ENCODE data around the gene RERE.

The RERE gene

DNA sequence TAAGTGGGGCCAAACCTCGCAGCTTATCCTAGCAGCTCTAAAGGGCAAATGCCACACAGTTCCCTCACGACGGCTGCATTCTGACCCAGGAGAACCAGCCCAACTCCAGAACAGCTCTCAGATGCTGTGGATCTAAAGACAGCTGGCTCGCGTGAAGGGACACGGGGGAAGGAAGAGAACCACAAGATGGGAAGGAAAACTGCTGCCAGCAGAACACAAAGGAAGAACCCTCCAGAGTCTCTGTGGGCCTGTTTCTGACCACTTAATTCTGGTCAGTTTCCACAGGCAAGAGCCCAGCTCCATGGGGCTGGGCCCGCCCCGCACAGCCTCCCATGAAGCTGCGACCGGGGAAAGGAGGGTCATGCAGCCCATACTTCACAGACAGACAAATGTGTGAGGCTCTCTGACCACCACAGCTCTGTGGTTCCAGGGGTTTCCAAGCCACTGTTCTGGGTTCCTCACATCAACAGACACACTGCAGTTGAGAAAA lies 438.4 kb downstream of the RERE start:
- ATAC-seq (ENCODE audit: insufficient read depth, low read depth) (no peak), DNase-seq (no peak)
- no peak overlapping the region for H3K4me3 ChIP-seq (ENCODE audit: low read depth in 1 of 2, low read length in 2 of 2)
- H3K27ac ChIP-seq (ENCODE audit: low read length): no peak overlapping the region
- H3K9ac ChIP-seq (ENCODE audit: low read depth, low read length): no peak overlapping the region
- H3K4me1 ChIP-seq (ENCODE audit: insufficient read depth, low read length): no peaks in the 10 kb centered on the region
- H3K36me3 ChIP-seq (ENCODE audit: insufficient read depth, low read length): no peaks in the 10 kb centered on the region
- H2AFZ ChIP-seq (ENCODE audit: low read depth, low read length): no peak overlapping the region
- TF ChIP-seq, protein P1, sequence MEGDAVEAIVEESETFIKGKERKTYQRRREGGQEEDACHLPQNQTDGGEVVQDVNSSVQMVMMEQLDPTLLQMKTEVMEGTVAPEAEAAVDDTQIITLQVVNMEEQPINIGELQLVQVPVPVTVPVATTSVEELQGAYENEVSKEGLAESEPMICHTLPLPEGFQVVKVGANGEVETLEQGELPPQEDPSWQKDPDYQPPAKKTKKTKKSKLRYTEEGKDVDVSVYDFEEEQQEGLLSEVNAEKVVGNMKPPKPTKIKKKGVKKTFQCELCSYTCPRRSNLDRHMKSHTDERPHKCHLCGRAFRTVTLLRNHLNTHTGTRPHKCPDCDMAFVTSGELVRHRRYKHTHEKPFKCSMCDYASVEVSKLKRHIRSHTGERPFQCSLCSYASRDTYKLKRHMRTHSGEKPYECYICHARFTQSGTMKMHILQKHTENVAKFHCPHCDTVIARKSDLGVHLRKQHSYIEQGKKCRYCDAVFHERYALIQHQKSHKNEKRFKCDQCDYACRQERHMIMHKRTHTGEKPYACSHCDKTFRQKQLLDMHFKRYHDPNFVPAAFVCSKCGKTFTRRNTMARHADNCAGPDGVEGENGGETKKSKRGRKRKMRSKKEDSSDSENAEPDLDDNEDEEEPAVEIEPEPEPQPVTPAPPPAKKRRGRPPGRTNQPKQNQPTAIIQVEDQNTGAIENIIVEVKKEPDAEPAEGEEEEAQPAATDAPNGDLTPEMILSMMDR (IDR thresholded peaks at IDR 0.05; ENCODE audit: borderline replicate concordance, extremely low read depth, low read length, poor library complexity, severe bottlenecking): no peak
- TF ChIP-seq EZH2 (IDR thresholded peaks at IDR 0.05; ENCODE audit: borderline replicate concordance, low read depth, low read length, severe bottlenecking): no peak
- 0 out of 2 replicates have a peak, but pooled peaks cover 3% of the 10 kb centered on the region for H3K79me2 ChIP-seq (ENCODE audit: insufficient read depth, low read length)
- no peaks in the 10 kb centered on the region for H3K9me3 ChIP-seq (ENCODE audit: insufficient read depth, low read length, severe bottlenecking)
- H3K4me2 ChIP-seq (ENCODE audit: insufficient read depth, low read length): no peak overlapping the region
- no peaks in the 10 kb centered on the region for H3K27me3 ChIP-seq (ENCODE audit: insufficient read depth, low read length, poor library complexity)
- H4K20me1 ChIP-seq (ENCODE audit: insufficient read depth, low read length): peaks cover 17% of the 10 kb centered on the region

DNA sequence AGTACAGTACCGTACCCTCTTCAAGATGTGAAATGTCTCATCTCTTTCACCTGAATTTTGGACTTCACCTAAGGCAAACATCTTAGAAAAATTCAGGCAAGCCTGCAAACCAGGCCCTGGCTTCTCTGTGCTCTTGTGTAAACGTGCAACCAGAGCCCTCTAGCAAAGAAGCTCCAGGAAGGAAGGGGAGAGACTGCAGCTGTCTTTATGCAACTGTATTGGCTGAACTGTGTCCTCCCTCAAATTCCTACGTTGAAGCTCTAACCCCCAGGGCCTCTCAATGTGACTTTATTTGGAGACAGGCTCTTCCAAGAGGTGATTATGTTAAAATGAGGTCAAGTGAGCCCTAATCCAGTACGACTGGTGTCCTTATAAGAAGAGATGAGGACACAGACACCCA lies 439.3 kb downstream of the RERE start:
- H3K36me3 ChIP-seq (ENCODE audit: insufficient read depth, low read length): no peaks in the 10 kb centered on the region
- 0 out of 2 replicates have a peak, but pooled peaks cover 3% of the 10 kb centered on the region for H3K79me2 ChIP-seq (ENCODE audit: insufficient read depth, low read length)
- H3K4me2 ChIP-seq (ENCODE audit: insufficient read depth, low read length): no peak overlapping the region
- no peaks in the 10 kb centered on the region for H3K9me3 ChIP-seq (ENCODE audit: insufficient read depth, low read length, severe bottlenecking)
- no peaks in the 10 kb centered on the region for H3K27me3 ChIP-seq (ENCODE audit: insufficient read depth, low read length, poor library complexity)
- no peak for DNase-seq
- no peaks in the 10 kb centered on the region for H3K4me1 ChIP-seq (ENCODE audit: insufficient read depth, low read length)
- H3K27ac ChIP-seq (ENCODE audit: low read length): no peak overlapping the region
- H4K20me1 ChIP-seq (ENCODE audit: insufficient read depth, low read length): peaks cover 22% of the 10 kb centered on the region
- H3K9ac ChIP-seq (ENCODE audit: low read depth, low read length): no peak overlapping the region
- ATAC-seq (ENCODE audit: insufficient read depth, low read depth): no peak
- TF ChIP-seq, protein P1 (IDR thresholded peaks at IDR 0.05; ENCODE audit: borderline replicate concordance, extremely low read depth, low read length, poor library complexity, severe bottlenecking): no peak
- no peak for TF ChIP-seq EZH2 (IDR thresholded peaks at IDR 0.05; ENCODE audit: borderline replicate concordance, low read depth, low read length, severe bottlenecking)
- H2AFZ ChIP-seq (ENCODE audit: low read depth, low read length): no peak overlapping the region
- H3K4me3 ChIP-seq (ENCODE audit: low read depth in 1 of 2, low read length in 2 of 2): no peak overlapping the region

DNA sequence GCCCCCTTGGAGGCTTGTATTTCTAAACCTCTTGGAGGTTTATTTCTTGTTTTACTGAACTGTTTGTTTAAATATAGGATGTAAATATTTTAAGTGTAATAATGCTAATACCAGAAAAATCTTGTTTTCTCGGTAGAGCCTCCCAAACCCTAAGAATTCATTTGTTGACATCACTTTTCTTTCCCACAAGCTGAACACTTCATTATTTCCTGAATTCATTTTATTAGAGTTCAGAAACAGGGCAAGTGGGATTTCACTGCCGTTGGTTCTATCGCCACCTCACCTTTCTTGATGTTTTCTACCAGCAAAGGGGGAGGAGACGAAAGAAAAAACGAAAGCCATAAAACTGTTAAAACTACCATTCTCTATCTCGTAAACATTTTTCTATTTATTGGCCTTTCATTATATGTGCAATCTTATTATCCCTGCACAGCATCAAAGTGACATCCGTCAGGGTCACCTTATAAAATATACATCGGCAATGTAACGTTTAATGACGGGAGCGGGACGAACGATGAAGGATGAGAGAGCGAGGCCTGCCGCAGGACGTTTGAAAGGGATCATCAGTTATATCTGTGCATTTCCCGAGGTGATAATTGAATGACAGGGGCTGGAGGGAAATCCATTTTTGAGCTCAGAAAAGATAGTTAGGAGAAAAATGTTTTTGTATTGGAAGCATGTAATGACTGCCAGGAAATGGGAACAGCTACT lies 440.0 kb downstream of the RERE start:
- H3K9me3 ChIP-seq (ENCODE audit: insufficient read depth, low read length, severe bottlenecking): no peaks in the 10 kb centered on the region
- H3K27me3 ChIP-seq (ENCODE audit: insufficient read depth, low read length, poor library complexity): no peaks in the 10 kb centered on the region
- H3K36me3 ChIP-seq (ENCODE audit: insufficient read depth, low read length): no peaks in the 10 kb centered on the region
- no peak overlapping the region for H2AFZ ChIP-seq (ENCODE audit: low read depth, low read length)
- H4K20me1 ChIP-seq (ENCODE audit: insufficient read depth, low read length): peaks cover 26% of the 10 kb centered on the region
- H3K4me1 ChIP-seq (ENCODE audit: insufficient read depth, low read length): no peaks in the 10 kb centered on the region
- H3K9ac ChIP-seq (ENCODE audit: low read depth, low read length): no peak overlapping the region
- ATAC-seq (ENCODE audit: insufficient read depth, low read depth): no peak
- no peak overlapping the region for H3K27ac ChIP-seq (ENCODE audit: low read length)
- no peak for DNase-seq
- no peak overlapping the region for H3K4me3 ChIP-seq (ENCODE audit: low read depth in 1 of 2, low read length in 2 of 2)
- 0 out of 2 replicates have a peak, but pooled peaks cover 3% of the 10 kb centered on the region for H3K79me2 ChIP-seq (ENCODE audit: insufficient read depth, low read length)
- TF ChIP-seq EZH2 (IDR thresholded peaks at IDR 0.05; ENCODE audit: borderline replicate concordance, low read depth, low read length, severe bottlenecking): no peak
- TF ChIP-seq, protein P1 (IDR thresholded peaks at IDR 0.05; ENCODE audit: borderline replicate concordance, extremely low read depth, low read length, poor library complexity, severe bottlenecking): no peak
- H3K4me2 ChIP-seq (ENCODE audit: insufficient read depth, low read length): no peak overlapping the region
